ENCODE data around the gene RAET1G.

The RAET1G gene

DNA sequence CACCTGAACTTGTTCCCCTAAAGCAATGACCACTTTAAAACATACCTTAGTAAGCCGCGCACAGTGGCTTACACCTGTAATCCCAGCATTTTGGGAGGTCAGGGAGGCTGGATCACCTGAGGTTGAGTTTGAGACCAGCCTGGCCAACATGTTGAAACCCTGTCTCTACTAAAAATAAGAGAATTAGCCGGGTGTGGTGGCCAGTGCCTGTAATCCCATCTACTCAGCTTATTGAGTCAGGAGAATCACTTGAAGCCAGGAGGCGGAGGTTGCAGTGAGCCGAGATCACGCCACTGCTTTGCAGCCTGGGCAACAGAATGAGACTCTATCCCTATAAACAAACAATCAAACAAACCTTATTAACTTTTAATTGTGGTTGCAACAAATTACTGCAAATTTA lies 23.4 kb downstream of the RAET1G start:
- TF ChIP-seq, protein P1, sequence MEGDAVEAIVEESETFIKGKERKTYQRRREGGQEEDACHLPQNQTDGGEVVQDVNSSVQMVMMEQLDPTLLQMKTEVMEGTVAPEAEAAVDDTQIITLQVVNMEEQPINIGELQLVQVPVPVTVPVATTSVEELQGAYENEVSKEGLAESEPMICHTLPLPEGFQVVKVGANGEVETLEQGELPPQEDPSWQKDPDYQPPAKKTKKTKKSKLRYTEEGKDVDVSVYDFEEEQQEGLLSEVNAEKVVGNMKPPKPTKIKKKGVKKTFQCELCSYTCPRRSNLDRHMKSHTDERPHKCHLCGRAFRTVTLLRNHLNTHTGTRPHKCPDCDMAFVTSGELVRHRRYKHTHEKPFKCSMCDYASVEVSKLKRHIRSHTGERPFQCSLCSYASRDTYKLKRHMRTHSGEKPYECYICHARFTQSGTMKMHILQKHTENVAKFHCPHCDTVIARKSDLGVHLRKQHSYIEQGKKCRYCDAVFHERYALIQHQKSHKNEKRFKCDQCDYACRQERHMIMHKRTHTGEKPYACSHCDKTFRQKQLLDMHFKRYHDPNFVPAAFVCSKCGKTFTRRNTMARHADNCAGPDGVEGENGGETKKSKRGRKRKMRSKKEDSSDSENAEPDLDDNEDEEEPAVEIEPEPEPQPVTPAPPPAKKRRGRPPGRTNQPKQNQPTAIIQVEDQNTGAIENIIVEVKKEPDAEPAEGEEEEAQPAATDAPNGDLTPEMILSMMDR (IDR thresholded peaks at IDR 0.05; ENCODE audit: low read depth, low read length), result no peak
- in situ Hi-C loops (cut with HindIII; ENCODE audit: low sequenced_read_pairs), result no loop called here
- H3K4me3 ChIP-seq (ENCODE audit: low read depth, low read length), result no peak overlapping the region
- no peak for DNase-seq (ENCODE audit: low read depth, low spot score)

DNA sequence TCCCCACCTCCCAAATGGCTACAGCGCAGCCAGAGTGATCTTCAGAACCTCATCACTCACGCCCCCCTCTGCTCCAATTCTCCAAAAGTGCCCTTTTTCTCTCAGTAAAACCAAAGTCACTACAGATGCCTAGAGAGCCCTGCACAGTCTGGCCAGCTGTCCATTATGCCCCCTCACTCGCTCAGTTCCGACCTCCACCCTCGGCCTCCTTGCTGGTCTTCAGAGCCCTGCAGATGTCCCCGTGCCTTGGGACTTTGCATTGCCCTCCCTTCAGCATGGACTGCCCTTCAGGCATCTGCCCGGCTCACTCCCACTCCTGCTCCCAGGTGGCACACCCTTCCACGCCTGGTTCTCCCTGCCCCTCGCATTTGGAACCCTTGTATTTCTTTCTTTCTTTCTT lies 24.0 kb downstream of the RAET1G start:
- DNase-seq (ENCODE audit: low read depth, low spot score), result no peak
- TF ChIP-seq, protein P1 (IDR thresholded peaks at IDR 0.05; ENCODE audit: low read depth, low read length), result no peak
- in situ Hi-C loops (cut with HindIII; ENCODE audit: low sequenced_read_pairs), result no loop called here

DNA sequence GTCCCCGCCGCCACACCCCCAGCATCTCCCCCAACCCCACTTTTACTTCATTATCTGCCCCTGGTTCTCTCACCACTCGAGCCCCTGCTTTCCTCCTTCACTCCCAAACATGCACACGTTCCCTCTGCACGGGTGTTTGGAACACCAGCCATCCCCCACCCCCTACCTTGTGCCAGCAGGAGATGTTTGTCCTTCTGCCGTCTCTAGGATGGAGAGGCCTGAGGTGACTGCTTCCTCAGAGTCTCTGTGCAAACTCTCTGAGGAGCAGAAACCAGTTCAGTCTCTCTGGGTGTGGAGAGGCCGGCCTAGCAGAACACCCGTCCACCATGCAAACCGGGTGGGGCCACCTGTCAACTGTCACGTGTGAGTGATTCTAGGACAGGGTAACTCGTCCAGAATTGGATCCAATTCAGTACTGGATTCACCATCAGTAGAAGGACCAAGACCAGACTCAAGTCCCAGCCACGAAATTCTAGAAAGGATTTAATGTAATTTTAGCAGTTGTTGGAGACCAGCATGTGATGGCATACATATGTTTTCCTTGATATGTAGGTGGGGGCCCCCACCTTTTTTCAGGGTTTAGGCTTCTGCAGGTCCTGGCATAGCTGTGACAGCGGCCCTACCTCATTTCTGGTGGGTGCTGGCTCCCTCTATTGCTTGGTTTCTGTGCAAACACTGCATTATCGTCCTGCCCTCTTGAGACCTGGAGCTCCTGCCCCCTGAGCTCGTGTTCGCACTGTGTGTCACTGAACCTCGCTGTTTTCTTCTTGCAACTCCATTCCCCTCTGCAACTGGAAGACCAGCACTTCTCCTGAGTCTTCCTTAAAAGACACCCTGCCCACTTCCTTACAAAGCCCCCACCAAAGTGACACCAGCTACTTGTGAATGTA lies 24.8 kb downstream of the RAET1G start, which contains the start of gene RAET1E:
Gene RAET1E, minus strand, starts transcription at position 259 of the 890 bp plus-strand sequence. CDS start 7,212 bp downstream, outside the sequence.
- H3K4me3 ChIP-seq (ENCODE audit: low read depth, low read length), result no peak within 1 kb of the TSS
- in situ Hi-C loops (cut with HindIII; ENCODE audit: low sequenced_read_pairs), result no loop called here
- TF ChIP-seq, protein P1 (IDR thresholded peaks at IDR 0.05; ENCODE audit: low read depth, low read length), result peak; percentile 10
- no peak for DNase-seq (ENCODE audit: low read depth, low spot score)

More for the DNA sequence above, 24.0 kb downstream of the RAET1G start:
- H3K4me3 ChIP-seq (ENCODE audit: low read depth, low read length), result no peak overlapping the region

DNA sequence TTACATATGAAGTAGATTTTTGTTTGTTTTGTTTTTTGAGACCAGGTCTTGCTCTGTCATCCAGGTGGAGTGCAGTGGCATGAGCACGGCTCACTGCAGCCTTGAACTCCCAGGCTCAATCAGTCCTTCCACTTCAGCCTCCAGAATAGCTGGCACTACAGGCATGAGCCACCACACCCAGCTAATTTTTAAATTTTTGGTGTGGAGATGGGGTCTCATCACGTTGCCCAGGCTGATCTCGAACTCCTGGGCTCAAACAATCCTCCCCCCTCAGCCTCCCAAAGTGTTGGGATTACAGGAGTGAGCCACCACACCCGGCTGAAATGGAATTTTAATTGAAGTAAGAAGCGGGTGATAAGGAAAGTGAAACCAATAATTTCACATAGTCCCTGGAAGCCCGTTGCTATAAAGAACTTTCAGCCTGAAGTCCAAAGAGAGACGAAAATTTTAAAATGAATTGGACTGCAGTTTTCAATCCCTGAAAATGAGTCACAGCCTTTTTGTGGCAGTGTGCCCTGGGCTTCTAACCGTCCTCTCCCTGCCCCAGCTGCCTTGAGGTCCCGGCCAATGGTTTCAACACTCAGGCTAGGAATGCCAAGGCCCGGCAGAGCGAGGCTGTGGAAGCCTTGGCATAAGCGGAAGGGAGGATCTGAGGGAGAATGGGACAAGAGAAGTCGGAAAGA lies 25.8 kb downstream of the RAET1G start:
- peak; percentile 88 for DNase-seq (ENCODE audit: low read depth, low spot score)
- in situ Hi-C loops (cut with HindIII; ENCODE audit: low sequenced_read_pairs), result no loop called here
- no peak overlapping the region for H3K4me3 ChIP-seq (ENCODE audit: low read depth, low read length)
- TF ChIP-seq, protein P1 (IDR thresholded peaks at IDR 0.05; ENCODE audit: low read depth, low read length), result no peak

DNA sequence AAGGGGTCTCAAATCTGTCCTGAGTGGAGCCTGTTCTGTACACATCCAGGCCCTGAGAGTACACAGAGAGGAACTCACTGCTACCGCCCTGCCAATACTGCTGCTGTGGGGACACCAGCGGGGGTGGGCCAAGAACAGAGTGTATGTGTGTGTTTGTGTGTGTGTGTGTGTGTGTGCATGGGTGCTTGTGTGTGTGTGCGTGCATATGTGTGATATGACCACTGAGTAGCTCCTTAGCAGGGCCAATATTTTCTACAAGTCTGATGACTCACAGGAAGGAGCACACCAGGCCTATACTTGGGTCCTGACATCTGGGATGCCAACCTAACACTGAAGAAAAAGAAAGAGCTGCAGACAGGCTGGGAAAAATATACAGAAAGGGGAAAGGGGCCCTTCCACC lies 26.4 kb downstream of the RAET1G start:
- in situ Hi-C loops (cut with HindIII; ENCODE audit: low sequenced_read_pairs), result no loop called here
- DNase-seq (ENCODE audit: low read depth, low spot score), result peak; percentile 29
- H3K4me3 ChIP-seq (ENCODE audit: low read depth, low read length), result no peak overlapping the region
- TF ChIP-seq, protein P1 (IDR thresholded peaks at IDR 0.05; ENCODE audit: low read depth, low read length), result no peak

DNA sequence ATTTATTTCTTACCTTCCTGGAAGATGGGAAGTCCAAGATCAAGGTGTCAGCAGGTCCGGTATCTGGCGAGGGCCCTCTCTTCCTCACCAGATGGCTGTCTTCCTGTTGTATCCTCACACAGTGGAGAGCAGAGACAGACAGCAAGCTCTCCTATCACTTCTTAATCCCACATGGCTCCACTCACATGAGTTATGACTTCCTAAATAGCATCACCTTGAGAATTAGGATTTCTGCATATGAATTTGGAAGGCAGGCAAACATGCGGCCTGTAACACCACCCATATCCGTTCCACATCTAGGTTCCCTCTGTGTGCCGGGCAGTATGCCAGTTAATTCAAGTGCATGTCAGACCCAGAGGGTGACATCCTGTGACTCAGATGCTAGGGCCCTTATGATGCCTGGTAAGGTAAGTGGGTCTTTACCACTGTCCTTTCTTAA lies 27.1 kb downstream of the RAET1G start:
- TF ChIP-seq, protein P1 (IDR thresholded peaks at IDR 0.05; ENCODE audit: low read depth, low read length), result no peak
- in situ Hi-C loops (cut with HindIII; ENCODE audit: low sequenced_read_pairs), result no loop called here
- H3K4me3 ChIP-seq (ENCODE audit: low read depth, low read length), result no peak overlapping the region
- DNase-seq (ENCODE audit: low read depth, low spot score), result peak; percentile 68

Measured in astrocyte of the spinal cord (primary cell).